ENCODE measurements around the gene TIMD4.

GRCh38 chr5:156879665-156880285 lies 83.3 kb downstream of the TIMD4 start:
- TF ChIP-seq POLR2AphosphoS5 (IDR thresholded peaks at IDR 0.05; ENCODE audit: low read depth) (no peak), EZH2 (IDR thresholded peaks at IDR 0.05; ENCODE audit: low read depth, unreplicated experiment) (no peak), STAT1 (IDR thresholded peaks at IDR 0.05; ENCODE audit: unreplicated experiment) (no peak), CREB1 (CRISPR knock-in tag; IDR thresholded peaks at IDR 0.05; ENCODE audit: low read depth) (no peak), EZH2phosphoT487 (IDR thresholded peaks at IDR 0.05; ENCODE audit: unreplicated experiment) (no peak), ZNF331 (CRISPR knock-in tag; IDR thresholded peaks at IDR 0.05; ENCODE audit: low read depth) (no peak), NANOG (IDR thresholded peaks at IDR 0.05; ENCODE audit: borderline replicate concordance) (no peak)
- TF ChIP-seq, protein P1, sequence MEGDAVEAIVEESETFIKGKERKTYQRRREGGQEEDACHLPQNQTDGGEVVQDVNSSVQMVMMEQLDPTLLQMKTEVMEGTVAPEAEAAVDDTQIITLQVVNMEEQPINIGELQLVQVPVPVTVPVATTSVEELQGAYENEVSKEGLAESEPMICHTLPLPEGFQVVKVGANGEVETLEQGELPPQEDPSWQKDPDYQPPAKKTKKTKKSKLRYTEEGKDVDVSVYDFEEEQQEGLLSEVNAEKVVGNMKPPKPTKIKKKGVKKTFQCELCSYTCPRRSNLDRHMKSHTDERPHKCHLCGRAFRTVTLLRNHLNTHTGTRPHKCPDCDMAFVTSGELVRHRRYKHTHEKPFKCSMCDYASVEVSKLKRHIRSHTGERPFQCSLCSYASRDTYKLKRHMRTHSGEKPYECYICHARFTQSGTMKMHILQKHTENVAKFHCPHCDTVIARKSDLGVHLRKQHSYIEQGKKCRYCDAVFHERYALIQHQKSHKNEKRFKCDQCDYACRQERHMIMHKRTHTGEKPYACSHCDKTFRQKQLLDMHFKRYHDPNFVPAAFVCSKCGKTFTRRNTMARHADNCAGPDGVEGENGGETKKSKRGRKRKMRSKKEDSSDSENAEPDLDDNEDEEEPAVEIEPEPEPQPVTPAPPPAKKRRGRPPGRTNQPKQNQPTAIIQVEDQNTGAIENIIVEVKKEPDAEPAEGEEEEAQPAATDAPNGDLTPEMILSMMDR (conservative IDR thresholded peaks at IDR 0.05; ENCODE audit: low read depth in 2 of 2) = no peak
- TF ChIP-seq, protein P2, sequence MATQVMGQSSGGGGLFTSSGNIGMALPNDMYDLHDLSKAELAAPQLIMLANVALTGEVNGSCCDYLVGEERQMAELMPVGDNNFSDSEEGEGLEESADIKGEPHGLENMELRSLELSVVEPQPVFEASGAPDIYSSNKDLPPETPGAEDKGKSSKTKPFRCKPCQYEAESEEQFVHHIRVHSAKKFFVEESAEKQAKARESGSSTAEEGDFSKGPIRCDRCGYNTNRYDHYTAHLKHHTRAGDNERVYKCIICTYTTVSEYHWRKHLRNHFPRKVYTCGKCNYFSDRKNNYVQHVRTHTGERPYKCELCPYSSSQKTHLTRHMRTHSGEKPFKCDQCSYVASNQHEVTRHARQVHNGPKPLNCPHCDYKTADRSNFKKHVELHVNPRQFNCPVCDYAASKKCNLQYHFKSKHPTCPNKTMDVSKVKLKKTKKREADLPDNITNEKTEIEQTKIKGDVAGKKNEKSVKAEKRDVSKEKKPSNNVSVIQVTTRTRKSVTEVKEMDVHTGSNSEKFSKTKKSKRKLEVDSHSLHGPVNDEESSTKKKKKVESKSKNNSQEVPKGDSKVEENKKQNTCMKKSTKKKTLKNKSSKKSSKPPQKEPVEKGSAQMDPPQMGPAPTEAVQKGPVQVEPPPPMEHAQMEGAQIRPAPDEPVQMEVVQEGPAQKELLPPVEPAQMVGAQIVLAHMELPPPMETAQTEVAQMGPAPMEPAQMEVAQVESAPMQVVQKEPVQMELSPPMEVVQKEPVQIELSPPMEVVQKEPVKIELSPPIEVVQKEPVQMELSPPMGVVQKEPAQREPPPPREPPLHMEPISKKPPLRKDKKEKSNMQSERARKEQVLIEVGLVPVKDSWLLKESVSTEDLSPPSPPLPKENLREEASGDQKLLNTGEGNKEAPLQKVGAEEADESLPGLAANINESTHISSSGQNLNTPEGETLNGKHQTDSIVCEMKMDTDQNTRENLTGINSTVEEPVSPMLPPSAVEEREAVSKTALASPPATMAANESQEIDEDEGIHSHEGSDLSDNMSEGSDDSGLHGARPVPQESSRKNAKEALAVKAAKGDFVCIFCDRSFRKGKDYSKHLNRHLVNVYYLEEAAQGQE (IDR thresholded peaks at IDR 0.05; ENCODE audit: unreplicated experiment) = no peak
